Measurements from ENCODE around the gene COL15A1.

- TF ChIP-seq CTCF (IDR thresholded peaks at IDR 0.05; ENCODE audit: low read depth, low read length): no peak
- no peak for TF ChIP-seq EZH2phosphoT487 (IDR thresholded peaks at IDR 0.05; ENCODE audit: low read depth)
Measured at GRCh38 chr9:99024959-99025358, 81.3 kb downstream of the COL15A1 start.
